HepG2 (cell line): ENCODE measurements around the gene MYADML2. TPM values are rescaled to one million over a fixed set of nuclear protein-coding genes. Genes with fewer than 3 reads are reported as not detected.

Experiments
- EHMT2 ChIP-seq: fragments of 200-600 bp; sonication (generic); IDR thresholded peaks from 2 replicates; pipeline ENCODE4 v1.7.0; 2017; ENCODE audit warnings: antibody characterized with exemption, low read depth, low read length, borderline replicate concordance
- FLYWCH1 ChIP-seq: sonication (generic); formaldehyde crosslinking; IDR thresholded peaks from 2 replicates; pipeline ENCODE4 v1.8.1; 2023; ENCODE audit warnings: mild to moderate bottlenecking, missing genetic modification reagents
- POLR2G ChIP-seq: fragments of 200-400 bp; formaldehyde crosslinking; IDR thresholded peaks from 2 replicates; pipeline ENCODE4 v1.6.1; 2018; ENCODE audit warnings: mild to moderate bottlenecking, low read depth, low read length, moderate library complexity
- SMARCC2 ChIP-seq: fragments of 450-650 bp; IDR thresholded peaks from 2 replicates; pipeline ENCODE4 v1.6.1; 2017; ENCODE audit warnings: antibody characterized with exemption, mild to moderate bottlenecking
- TAF1 ChIP-seq: sonication (generic); formaldehyde crosslinking; IDR thresholded peaks from 2 replicates; pipeline ENCODE4 v1.4.0; 2020; ENCODE audit warnings: missing genetic modification reagents
- ZBTB7A ChIP-seq: sonication (generic); formaldehyde crosslinking; IDR thresholded peaks from 2 replicates; pipeline ENCODE4 v1.8.0; 2022; ENCODE audit warnings: mild to moderate bottlenecking, missing genetic modification reagents
- ZIK1 ChIP-seq: sonication (generic); formaldehyde crosslinking; IDR thresholded peaks from 2 replicates; pipeline ENCODE4 v1.5.0; 2020; ENCODE audit warnings: mild to moderate bottlenecking, low read depth, missing genetic modification reagents, borderline replicate concordance
- ZNF33B ChIP-seq: sonication (generic); formaldehyde crosslinking; IDR thresholded peaks from 2 replicates; pipeline ENCODE4 v1.5.1; 2020; ENCODE audit warnings: mild to moderate bottlenecking, missing genetic modification reagents
- ZNF550 ChIP-seq: sonication (generic); formaldehyde crosslinking; IDR thresholded peaks from 2 replicates; pipeline ENCODE4 v1.4.0; 2020; ENCODE audit warnings: mild to moderate bottlenecking, missing genetic modification reagents, borderline replicate concordance
- ZNF605 ChIP-seq: sonication (generic); formaldehyde crosslinking; IDR thresholded peaks from 2 replicates; pipeline ENCODE4 v1.8.0; 2022; ENCODE audit warnings: mild to moderate bottlenecking, missing genetic modification reagents
- ZNF772 ChIP-seq: sonication (generic); formaldehyde crosslinking; IDR thresholded peaks from 2 replicates; pipeline ENCODE4 v1.5.0; 2020; ENCODE audit warnings: mild to moderate bottlenecking, missing genetic modification reagents
- ZNF788 ChIP-seq: sonication (generic); formaldehyde crosslinking; IDR thresholded peaks from 2 replicates; pipeline ENCODE4 v1.5.0; 2020; ENCODE audit warnings: mild to moderate bottlenecking, missing genetic modification reagents, borderline replicate concordance
- ZNF883 ChIP-seq: sonication (generic); formaldehyde crosslinking; IDR thresholded peaks from 2 replicates; pipeline ENCODE4 v1.5.1; 2020; ENCODE audit warnings: mild to moderate bottlenecking, missing genetic modification reagents; ENCODE audit errors: not compliant biosample characterization
- polyA plus RNA-seq, 8 experiments: library from polyadenylated mRNA; depleted of rRNA in 3 of 8; stranded (reverse) in 7 of 8; unstranded in 1 of 8; fragments of >200 nt; fragmentation: Illumina TruSeq in 4 of 8; extraction: Trizol in 4 of 8; gene quantifications; 2 replicates each; pipeline versions ENCODE4 v1.2.1 to v1.2.3, GENCODE V29; 2011 to 2016; ENCODE audit warnings: low read depth in 4 of 8, missing spikeins in 1 of 8, mixed read lengths in 1 of 8; ENCODE audit not compliant: insufficient read depth in 1 of 8
- total RNA-seq, 5 experiments: library from RNA; depleted of rRNA; stranded (reverse); fragments of >200 nt; fragmentation: Illumina TruSeq; extraction: Trizol; gene quantifications; 2 replicates each; pipeline ENCODE4 v1.2.3, GENCODE V29; 2016; ENCODE audit warnings: low read depth in 1 of 5
- TF ChIP-seq, protein P1 (sequence below): sonication (generic); formaldehyde crosslinking; IDR thresholded peaks from 2 replicates; pipeline ENCODE4 v1.9.0; 2021; ENCODE audit warnings: mild to moderate bottlenecking, missing genetic modification reagents
- TF ChIP-seq, protein P2 (sequence below): IDR thresholded peaks from 2 replicates; pipeline ENCODE4 v1.6.1; 2018; ENCODE audit warnings: missing genetic modification reagents, mild to moderate bottlenecking, missing compliant biosample characterization
- TF ChIP-seq, protein P3 (sequence below): sonication (generic); formaldehyde crosslinking; IDR thresholded peaks from 2 replicates; pipeline ENCODE4 v1.9.0; 2022; ENCODE audit warnings: low read depth, missing genetic modification reagents
- TF ChIP-seq, protein P4 (sequence below): IDR thresholded peaks from 2 replicates; pipeline ENCODE4 v1.6.1; 2016; ENCODE audit warnings: low read depth, borderline replicate concordance
- TF ChIP-seq, protein P5 (sequence below): sonication (generic); formaldehyde crosslinking; IDR thresholded peaks from 2 replicates; pipeline ENCODE4 v1.5.0; 2020; ENCODE audit warnings: mild to moderate bottlenecking, missing genetic modification reagents

The MYADML2 gene
- total and polyA plus RNA-seq, 2 of the 13 experiments (the other 11 are each of a cell fraction or from before 2014, with no cell fraction given), result not detected

DNA sequence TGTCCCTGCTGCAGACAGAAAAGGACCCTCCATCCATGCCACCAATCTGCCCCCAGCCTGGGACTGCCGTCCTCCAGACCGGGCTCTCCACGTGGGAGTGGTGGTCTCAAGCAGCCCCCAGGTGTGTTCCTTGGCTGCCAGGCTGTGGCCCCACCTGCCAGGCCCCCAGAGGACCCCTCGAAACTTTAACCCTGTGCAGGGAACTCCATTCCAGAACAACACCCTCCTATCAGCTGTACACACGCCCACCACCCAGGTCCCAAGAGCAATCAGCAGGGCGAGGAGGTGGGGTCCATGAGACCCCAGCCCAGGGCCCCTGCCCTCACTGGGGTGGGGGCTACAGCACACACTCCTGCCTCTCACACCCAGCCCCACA, 11.3 kb downstream of the MYADML2 start (continued):
- TF ChIP-seq, protein P1, sequence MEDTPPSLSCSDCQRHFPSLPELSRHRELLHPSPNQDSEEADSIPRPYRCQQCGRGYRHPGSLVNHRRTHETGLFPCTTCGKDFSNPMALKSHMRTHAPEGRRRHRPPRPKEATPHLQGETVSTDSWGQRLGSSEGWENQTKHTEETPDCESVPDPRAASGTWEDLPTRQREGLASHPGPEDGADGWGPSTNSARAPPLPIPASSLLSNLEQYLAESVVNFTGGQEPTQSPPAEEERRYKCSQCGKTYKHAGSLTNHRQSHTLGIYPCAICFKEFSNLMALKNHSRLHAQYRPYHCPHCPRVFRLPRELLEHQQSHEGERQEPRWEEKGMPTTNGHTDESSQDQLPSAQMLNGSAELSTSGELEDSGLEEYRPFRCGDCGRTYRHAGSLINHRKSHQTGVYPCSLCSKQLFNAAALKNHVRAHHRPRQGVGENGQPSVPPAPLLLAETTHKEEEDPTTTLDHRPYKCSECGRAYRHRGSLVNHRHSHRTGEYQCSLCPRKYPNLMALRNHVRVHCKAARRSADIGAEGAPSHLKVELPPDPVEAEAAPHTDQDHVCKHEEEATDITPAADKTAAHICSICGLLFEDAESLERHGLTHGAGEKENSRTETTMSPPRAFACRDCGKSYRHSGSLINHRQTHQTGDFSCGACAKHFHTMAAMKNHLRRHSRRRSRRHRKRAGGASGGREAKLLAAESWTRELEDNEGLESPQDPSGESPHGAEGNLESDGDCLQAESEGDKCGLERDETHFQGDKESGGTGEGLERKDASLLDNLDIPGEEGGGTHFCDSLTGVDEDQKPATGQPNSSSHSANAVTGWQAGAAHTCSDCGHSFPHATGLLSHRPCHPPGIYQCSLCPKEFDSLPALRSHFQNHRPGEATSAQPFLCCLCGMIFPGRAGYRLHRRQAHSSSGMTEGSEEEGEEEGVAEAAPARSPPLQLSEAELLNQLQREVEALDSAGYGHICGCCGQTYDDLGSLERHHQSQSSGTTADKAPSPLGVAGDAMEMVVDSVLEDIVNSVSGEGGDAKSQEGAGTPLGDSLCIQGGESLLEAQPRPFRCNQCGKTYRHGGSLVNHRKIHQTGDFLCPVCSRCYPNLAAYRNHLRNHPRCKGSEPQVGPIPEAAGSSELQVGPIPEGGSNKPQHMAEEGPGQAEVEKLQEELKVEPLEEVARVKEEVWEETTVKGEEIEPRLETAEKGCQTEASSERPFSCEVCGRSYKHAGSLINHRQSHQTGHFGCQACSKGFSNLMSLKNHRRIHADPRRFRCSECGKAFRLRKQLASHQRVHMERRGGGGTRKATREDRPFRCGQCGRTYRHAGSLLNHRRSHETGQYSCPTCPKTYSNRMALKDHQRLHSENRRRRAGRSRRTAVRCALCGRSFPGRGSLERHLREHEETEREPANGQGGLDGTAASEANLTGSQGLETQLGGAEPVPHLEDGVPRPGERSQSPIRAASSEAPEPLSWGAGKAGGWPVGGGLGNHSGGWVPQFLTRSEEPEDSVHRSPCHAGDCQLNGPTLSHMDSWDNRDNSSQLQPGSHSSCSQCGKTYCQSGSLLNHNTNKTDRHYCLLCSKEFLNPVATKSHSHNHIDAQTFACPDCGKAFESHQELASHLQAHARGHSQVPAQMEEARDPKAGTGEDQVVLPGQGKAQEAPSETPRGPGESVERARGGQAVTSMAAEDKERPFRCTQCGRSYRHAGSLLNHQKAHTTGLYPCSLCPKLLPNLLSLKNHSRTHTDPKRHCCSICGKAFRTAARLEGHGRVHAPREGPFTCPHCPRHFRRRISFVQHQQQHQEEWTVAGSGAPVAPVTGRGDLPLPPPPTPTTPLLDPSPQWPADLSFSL (CRISPR knock-in tag), result no peak
- TF ChIP-seq, protein P2, sequence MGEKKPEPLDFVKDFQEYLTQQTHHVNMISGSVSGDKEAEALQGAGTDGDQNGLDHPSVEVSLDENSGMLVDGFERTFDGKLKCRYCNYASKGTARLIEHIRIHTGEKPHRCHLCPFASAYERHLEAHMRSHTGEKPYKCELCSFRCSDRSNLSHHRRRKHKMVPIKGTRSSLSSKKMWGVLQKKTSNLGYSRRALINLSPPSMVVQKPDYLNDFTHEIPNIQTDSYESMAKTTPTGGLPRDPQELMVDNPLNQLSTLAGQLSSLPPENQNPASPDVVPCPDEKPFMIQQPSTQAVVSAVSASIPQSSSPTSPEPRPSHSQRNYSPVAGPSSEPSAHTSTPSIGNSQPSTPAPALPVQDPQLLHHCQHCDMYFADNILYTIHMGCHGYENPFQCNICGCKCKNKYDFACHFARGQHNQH (CRISPR knock-in tag), result no peak
- TF ChIP-seq ZNF788 (CRISPR knock-in tag), result 0 out of 2 replicates have a peak, but pooled peaks have one; percentile 9
- TF ChIP-seq ZNF605, result no peak
- TF ChIP-seq ZNF33B (CRISPR knock-in tag), result 0 out of 2 replicates have a peak, but pooled peaks have one; percentile 25
- TF ChIP-seq, protein P3, sequence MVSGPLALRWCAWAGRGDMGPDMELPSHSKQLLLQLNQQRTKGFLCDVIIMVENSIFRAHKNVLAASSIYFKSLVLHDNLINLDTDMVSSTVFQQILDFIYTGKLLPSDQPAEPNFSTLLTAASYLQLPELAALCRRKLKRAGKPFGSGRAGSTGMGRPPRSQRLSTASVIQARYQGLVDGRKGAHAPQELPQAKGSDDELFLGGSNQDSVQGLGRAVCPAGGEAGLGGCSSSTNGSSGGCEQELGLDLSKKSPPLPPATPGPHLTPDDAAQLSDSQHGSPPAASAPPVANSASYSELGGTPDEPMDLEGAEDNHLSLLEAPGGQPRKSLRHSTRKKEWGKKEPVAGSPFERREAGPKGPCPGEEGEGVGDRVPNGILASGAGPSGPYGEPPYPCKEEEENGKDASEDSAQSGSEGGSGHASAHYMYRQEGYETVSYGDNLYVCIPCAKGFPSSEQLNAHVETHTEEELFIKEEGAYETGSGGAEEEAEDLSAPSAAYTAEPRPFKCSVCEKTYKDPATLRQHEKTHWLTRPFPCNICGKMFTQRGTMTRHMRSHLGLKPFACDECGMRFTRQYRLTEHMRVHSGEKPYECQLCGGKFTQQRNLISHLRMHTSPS (CRISPR knock-in tag), result no peak
- TF ChIP-seq, protein P4, sequence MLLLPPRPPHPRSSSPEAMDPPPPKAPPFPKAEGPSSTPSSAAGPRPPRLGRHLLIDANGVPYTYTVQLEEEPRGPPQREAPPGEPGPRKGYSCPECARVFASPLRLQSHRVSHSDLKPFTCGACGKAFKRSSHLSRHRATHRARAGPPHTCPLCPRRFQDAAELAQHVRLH (CRISPR knock-in tag), result no peak
- TF ChIP-seq ZBTB7A (CRISPR knock-in tag), result peak; percentile 82
- no peak for TF ChIP-seq ZIK1 (CRISPR knock-in tag)
- TF ChIP-seq TAF1, result peak; percentile 24; the same call in 1 of the 2 replicates
- 0 out of 2 replicates have a peak, but pooled peaks have one; percentile 6 for TF ChIP-seq POLR2G
- no peak for TF ChIP-seq SMARCC2
- TF ChIP-seq EHMT2, result no peak
- peak; percentile 32 for TF ChIP-seq ZNF883 (CRISPR knock-in tag)
- no peak for TF ChIP-seq FLYWCH1 (CRISPR knock-in tag)
- peak; percentile 13; the same call in 1 of the 2 replicates for TF ChIP-seq ZNF772
- 0 out of 2 replicates have a peak, but pooled peaks have one; percentile 60 for TF ChIP-seq ZNF550 (CRISPR knock-in tag)
- TF ChIP-seq, protein P5, sequence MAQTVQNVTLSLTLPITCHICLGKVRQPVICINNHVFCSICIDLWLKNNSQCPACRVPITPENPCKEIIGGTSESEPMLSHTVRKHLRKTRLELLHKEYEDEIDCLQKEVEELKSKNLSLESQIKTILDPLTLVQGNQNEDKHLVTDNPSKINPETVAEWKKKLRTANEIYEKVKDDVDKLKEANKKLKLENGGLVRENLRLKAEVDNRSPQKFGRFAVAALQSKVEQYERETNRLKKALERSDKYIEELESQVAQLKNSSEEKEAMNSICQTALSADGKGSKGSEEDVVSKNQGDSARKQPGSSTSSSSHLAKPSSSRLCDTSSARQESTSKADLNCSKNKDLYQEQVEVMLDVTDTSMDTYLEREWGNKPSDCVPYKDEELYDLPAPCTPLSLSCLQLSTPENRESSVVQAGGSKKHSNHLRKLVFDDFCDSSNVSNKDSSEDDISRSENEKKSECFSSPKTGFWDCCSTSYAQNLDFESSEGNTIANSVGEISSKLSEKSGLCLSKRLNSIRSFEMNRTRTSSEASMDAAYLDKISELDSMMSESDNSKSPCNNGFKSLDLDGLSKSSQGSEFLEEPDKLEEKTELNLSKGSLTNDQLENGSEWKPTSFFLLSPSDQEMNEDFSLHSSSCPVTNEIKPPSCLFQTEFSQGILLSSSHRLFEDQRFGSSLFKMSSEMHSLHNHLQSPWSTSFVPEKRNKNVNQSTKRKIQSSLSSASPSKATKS (CRISPR knock-in tag), result no peak
